OCI-LY7 (cell line): ENCODE results near the gene TPMT. TPM values are rescaled to one million over a fixed set of nuclear protein-coding genes. Genes with fewer than 3 reads are reported as not detected.

Experiments used
- BruUV-seq: library from RNA; stranded (reverse); fragments of 400-500 nt; replicated peaks from 2 replicates; lab custom pipeline; 2021; lab: Mats Ljungman, UMichigan
- CTCF ChIA-PET: fragments of 300-600 bp; sonication (Branson Sonifier 250); formaldehyde crosslinking; loops from one replicate; lab custom pipeline; 2022; ENCODE audit warnings: antibody characterized with exemption; ENCODE audit not compliant: unreplicated experiment; lab: Charles Lee
- POLR2A ChIA-PET: fragments of 300-600 bp; sonication (Branson Sonifier 250); formaldehyde crosslinking; loops from one replicate; lab custom pipeline; 2022; ENCODE audit warnings: antibody characterized with exemption; lab: Charles Lee
- DNase-seq: peaks from one replicate; pipeline ENCODE4 v3.0.0-alpha.2; 2015; ENCODE audit warnings: low spot score
- H2AFZ ChIP-seq: fragments of 200-600 bp; sonication (generic), shearing (Covaris generic); 2 replicates; pipeline ENCODE4 v1.6.1; 2014; ENCODE audit warnings: mild to moderate bottlenecking, antibody characterized with exemption, low read length, moderate library complexity
- H3K27ac ChIP-seq: fragments of 200-600 bp; sonication (generic); 2 replicates; pipeline ENCODE4 v1.5.1; 2014; ENCODE audit warnings: mixed run types, low read depth, mild to moderate bottlenecking, moderate library complexity, low read length, inconsistent platforms; ENCODE audit not compliant: poor library complexity, severe bottlenecking
- H3K36me3 ChIP-seq: fragments of 200-600 bp; sonication (generic); 2 replicates; pipeline ENCODE4 v1.6.1; 2014; ENCODE audit warnings: mild to moderate bottlenecking, antibody characterized with exemption, low read length, moderate library complexity, mixed read lengths; ENCODE audit not compliant: insufficient read depth
- H3K4me1 ChIP-seq: fragments of 200-600 bp; sonication (generic); 2 replicates; pipeline ENCODE4 v1.5.1; 2014; ENCODE audit warnings: mild to moderate bottlenecking, low read length; ENCODE audit not compliant: insufficient read depth, poor library complexity, severe bottlenecking
- H3K4me2 ChIP-seq: fragments of 200-600 bp; sonication (generic); 2 replicates; pipeline ENCODE4 v1.6.1; 2014; ENCODE audit warnings: mild to moderate bottlenecking, low read length
- H3K4me3 ChIP-seq: fragments of 200-600 bp; sonication (generic); 2 replicates; pipeline ENCODE4 v1.5.1; 2014; ENCODE audit warnings: mild to moderate bottlenecking, low read depth, low read length; ENCODE audit not compliant: poor library complexity, severe bottlenecking
- H3K79me2 ChIP-seq: fragments of 200-600 bp; sonication (generic); 2 replicates; pipeline ENCODE4 v1.6.1; 2016; ENCODE audit warnings: low read depth, mild to moderate bottlenecking, low read length, moderate library complexity, mixed read lengths; ENCODE audit not compliant: insufficient read depth
- H3K9me2 ChIP-seq: fragments of 200-600 bp; sonication (generic); 2 replicates; pipeline ENCODE4 v1.6.1; 2016; ENCODE audit warnings: mild to moderate bottlenecking, low read length, mixed read lengths; ENCODE audit not compliant: insufficient read depth
- H3K9me3 ChIP-seq: fragments of 200-600 bp; sonication (generic); 2 replicates; pipeline ENCODE4 v1.6.1; 2014; ENCODE audit warnings: mild to moderate bottlenecking, mixed run types, low read length, mixed read lengths
- H4K20me1 ChIP-seq: fragments of 200-600 bp; sonication (generic); 2 replicates; pipeline ENCODE4 v1.6.1; 2014; ENCODE audit warnings: mild to moderate bottlenecking, antibody characterized with exemption, low read length, moderate library complexity, mixed read lengths; ENCODE audit not compliant: insufficient read depth
- EZH2phosphoT487 ChIP-seq: fragments of 200-600 bp; sonication (generic); IDR thresholded peaks from 2 replicates; pipeline ENCODE4 v1.6.1; 2018; ENCODE audit warnings: low read depth, borderline replicate concordance, mild to moderate bottlenecking, mixed run types, antibody characterized with exemption, low read length, moderate library complexity, mixed read lengths
- intact Hi-C: fragments of 100-400 bp; cut with micrococcal nuclease; formaldehyde crosslinking; loops from one replicate; pipeline ENCODE4 v1.10.0; 2022; ENCODE audit not compliant: unreplicated experiment
- total RNA-seq, 2 experiments: library from RNA; depleted of rRNA in 1 of 2; stranded (reverse); fragments of >200 nt in 1 of 2; shearing (Covaris generic) in 1 of 2; gene quantifications; 2 replicates each; pipeline ENCODE4 v1.2.3, GENCODE V29; 2014 to 2022
- TF ChIP-seq, protein P1 (sequence below): fragments of 200-600 bp; sonication (generic); conservative IDR thresholded peaks from 2 replicates; pipeline ENCODE4 v1.5.1; 2014; ENCODE audit warnings: mild to moderate bottlenecking, antibody characterized with exemption, low read length, moderate library complexity, mixed read lengths

Gene TPMT
- total RNA-seq, 2 experiments from 2014 or later, result 6.0 to 8.4 TPM

DNA sequence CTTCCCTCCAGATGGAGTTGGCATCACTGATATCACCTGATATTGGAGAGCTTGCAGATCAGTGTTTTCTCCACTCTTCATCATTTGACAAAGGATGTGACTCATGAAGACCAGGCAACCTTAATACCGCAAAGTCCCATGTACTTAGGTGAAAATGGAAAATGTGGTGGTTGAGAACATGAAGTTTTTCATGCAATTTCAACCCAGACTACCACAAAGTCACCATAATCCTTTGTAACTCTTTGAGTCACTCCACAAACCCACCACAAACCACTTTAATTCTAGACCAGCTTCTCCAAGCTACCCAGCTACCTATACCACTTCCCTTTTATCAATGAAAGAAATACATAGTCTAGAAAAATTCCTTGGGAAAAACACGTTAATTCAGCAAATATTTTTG lies 39.5 kb downstream of the TPMT start:
- H3K4me1 ChIP-seq, result no peaks in the 10 kb centered on the region
- intact Hi-C loops, result no loop called here
- no TSS peak for BruUV-seq
- no peak overlapping the region for H3K4me3 ChIP-seq
- ChIA-PET POLR2A (interaction anchor here (0.9 kb wide), 1 partner anchor 121 kb away, joined by 9 read pairs; no protein-coding TSS in a partner anchor), CTCF (no interaction called here)
- TF ChIP-seq EZH2phosphoT487, result no peak
- TF ChIP-seq, protein P1, sequence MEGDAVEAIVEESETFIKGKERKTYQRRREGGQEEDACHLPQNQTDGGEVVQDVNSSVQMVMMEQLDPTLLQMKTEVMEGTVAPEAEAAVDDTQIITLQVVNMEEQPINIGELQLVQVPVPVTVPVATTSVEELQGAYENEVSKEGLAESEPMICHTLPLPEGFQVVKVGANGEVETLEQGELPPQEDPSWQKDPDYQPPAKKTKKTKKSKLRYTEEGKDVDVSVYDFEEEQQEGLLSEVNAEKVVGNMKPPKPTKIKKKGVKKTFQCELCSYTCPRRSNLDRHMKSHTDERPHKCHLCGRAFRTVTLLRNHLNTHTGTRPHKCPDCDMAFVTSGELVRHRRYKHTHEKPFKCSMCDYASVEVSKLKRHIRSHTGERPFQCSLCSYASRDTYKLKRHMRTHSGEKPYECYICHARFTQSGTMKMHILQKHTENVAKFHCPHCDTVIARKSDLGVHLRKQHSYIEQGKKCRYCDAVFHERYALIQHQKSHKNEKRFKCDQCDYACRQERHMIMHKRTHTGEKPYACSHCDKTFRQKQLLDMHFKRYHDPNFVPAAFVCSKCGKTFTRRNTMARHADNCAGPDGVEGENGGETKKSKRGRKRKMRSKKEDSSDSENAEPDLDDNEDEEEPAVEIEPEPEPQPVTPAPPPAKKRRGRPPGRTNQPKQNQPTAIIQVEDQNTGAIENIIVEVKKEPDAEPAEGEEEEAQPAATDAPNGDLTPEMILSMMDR, result no peak
- no peaks in the 10 kb centered on the region for H3K9me2 ChIP-seq
- H4K20me1 ChIP-seq, result no peaks in the 10 kb centered on the region
- DNase-seq, result no peak
- no peak overlapping the region for H2AFZ ChIP-seq
- no peaks in the 10 kb centered on the region for H3K79me2 ChIP-seq
- H3K4me2 ChIP-seq, result no peak overlapping the region
- no peaks in the 10 kb centered on the region for H3K9me3 ChIP-seq
- H3K36me3 ChIP-seq, result no peaks in the 10 kb centered on the region
- no peak overlapping the region for H3K27ac ChIP-seq

DNA sequence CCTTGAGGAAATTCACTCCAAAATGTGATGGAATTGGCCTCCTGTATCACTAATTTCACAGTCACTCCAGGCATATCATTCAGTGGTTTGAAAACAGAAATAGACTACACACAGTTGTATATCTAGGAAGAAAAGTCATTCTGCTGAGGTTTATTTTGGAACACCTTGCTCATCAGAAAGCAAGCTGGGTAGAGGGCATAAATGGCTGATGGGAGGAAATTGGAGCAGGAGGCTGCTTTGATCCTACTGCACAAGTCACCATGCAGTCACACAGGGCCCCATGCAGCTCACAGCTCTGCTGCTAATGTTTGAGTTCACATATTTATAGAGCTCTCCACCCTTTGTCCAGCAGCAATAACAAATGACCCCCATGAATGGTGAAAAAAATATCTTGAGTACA lies 44.7 kb downstream of the TPMT start:
- Histone ChIP-seq H3K9me2 (no peaks in the 10 kb centered on the region), H2AFZ (no peak overlapping the region), H3K27ac (no peak overlapping the region), H3K36me3 (no peaks in the 10 kb centered on the region), H3K4me2 (no peak overlapping the region), H3K9me3 (peaks cover 5% of the 10 kb centered on the region; the same call in 1 of the 2 replicates), H3K4me1 (no peaks in the 10 kb centered on the region), H3K4me3 (no peak overlapping the region), H3K79me2 (no peaks in the 10 kb centered on the region), H4K20me1 (no peaks in the 10 kb centered on the region)
- DNase-seq, result no peak
- POLR2A ChIA-PET, result no interaction called here
- no TSS peak for BruUV-seq
- CTCF ChIA-PET, result no interaction called here
- intact Hi-C loops, result no loop called here
- TF ChIP-seq EZH2phosphoT487, result no peak
- TF ChIP-seq, protein P1, result no peak

DNA sequence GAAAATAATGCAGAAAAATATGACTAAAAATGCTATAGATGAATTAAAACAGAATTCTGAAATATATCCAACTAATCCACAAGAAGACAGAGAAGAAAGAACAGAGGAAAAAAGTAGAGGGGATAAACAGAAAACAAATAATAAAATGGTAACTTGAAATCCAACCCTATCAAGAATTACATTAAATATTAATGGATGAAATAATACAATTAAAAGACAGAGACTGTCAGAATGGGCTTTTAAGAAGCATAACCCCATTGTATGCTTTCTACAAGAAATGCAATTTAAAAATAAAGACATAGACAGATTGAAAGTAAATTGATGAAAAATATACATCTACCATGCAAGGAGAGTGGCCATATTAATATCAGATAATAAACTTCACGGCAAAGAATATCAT lies 47.8 kb downstream of the TPMT start:
- Histone ChIP-seq H3K4me3 (no peak overlapping the region), H3K4me1 (no peaks in the 10 kb centered on the region), H4K20me1 (no peaks in the 10 kb centered on the region), H2AFZ (no peak overlapping the region), H3K79me2 (no peaks in the 10 kb centered on the region), H3K9me2 (no peaks in the 10 kb centered on the region), H3K4me2 (no peak overlapping the region), H3K9me3 (peaks cover 5% of the 10 kb centered on the region; the same call in 1 of the 2 replicates), H3K27ac (no peak overlapping the region), H3K36me3 (no peaks in the 10 kb centered on the region)
- ChIA-PET POLR2A (no interaction called here), CTCF (no interaction called here)
- TF ChIP-seq, protein P1, result no peak
- TF ChIP-seq EZH2phosphoT487, result no peak
- intact Hi-C loops, result no loop called here
- DNase-seq, result no peak
- BruUV-seq, result no TSS peak
